ENCODE measurements around the gene MAFG. TPM values are rescaled to one million over a fixed set of nuclear protein-coding genes. Genes with fewer than 3 reads are reported as not detected.
A peak's percentile ranks its signal among the peaks of the same experiment; 100 is the strongest.

Gene MAFG
- total and polyA plus RNA-seq, 2 of the 13 experiments (the other 11 are each of a cell fraction or from before 2014, with no cell fraction given) = 14.5 to 20.0 TPM

- H4K20me1 ChIP-seq (ENCODE audit: insufficient read depth, low read length) = peaks cover 21% of the 10 kb centered on the region
- intact Hi-C loops (cut with micrococcal nuclease; ENCODE audit: unreplicated experiment) = loop anchor here (2.0 kb wide), 1 partner anchor 34 kb away; no protein-coding TSS in a partner anchor
- peak overlapping the region; percentile 99 for H3K9ac ChIP-seq (ENCODE audit: insufficient read depth, low read depth, low read length)
- H3K4me2 ChIP-seq (ENCODE audit: low read depth, low read length) = peak overlapping the region; percentile 99
- in situ Hi-C loops (cut with HindIII; ENCODE audit: extremely low pct_ligation_motif_present, low pct_unique_long_range_greater_than_20kb) = no loop called here
- peak overlapping the region; percentile 86 for H3K27ac ChIP-seq (ENCODE audit: extremely low read length, insufficient read depth, low read length)
- H3K4me1 ChIP-seq (ENCODE audit: insufficient read depth, low read length) = peaks cover 71% of the 10 kb centered on the region
- no peaks in the 10 kb centered on the region for H3K9me3 ChIP-seq (ENCODE audit: low read length)
- under 1% methylated on average over 21 of the region's 98 CpGs for WGBS (ENCODE audit: low lambda C conversion rate)
- H3K79me2 ChIP-seq (ENCODE audit: insufficient read depth, low read length) = peaks cover 63% of the 10 kb centered on the region
- no TSS peak for BruUV-seq (replicated peaks)
- ChIA-PET CTCF (ENCODE audit: low intra/inter-chr PET ratio, low total read pairs) (interaction anchor here (1.0 to 4.7 kb wide), 9 partner anchors 9 to 60 kb away, joined by 4 to 181 read pairs (median 25); partner anchors contain the start of genes ASPSCR1, CENPX and LRRC45), POLR2A (interaction anchor here (1.2 to 7.0 kb wide), 13 partner anchors 7 to 77 kb away, joined by 4 to 406 read pairs (median 17); partner anchors contain the start of genes ASPSCR1, CENPX, DCXR and LRRC45)
- DNase-seq (ENCODE audit: low spot score) (no peak), ATAC-seq (peak; percentile 1; the same call in 1 of the 3 replicates), FAIRE-seq (no peak)
- peaks cover 25 to 38% of the 10 kb centered on the region in 2 experiments for H3K36me3 ChIP-seq (replicated peaks in 1 of 2; ENCODE audit: control insufficient read depth in 1 of 2, insufficient read depth in 2 of 2, low read length in 2 of 2)
- peak overlapping the region; percentile 95 to 97 (median 96) for H3K4me3 ChIP-seq (replicated peaks in 1 of 3; ENCODE audit: insufficient read depth in 1 of 3, low read depth in 2 of 3, low read length in 3 of 3)
- H3K27me3 ChIP-seq (ENCODE audit: control insufficient read depth in 1 of 2, insufficient read depth in 2 of 2, low read length in 2 of 2) = no peaks in the 10 kb centered on the region; a peak in 1 of 5 replicates
- H2AFZ ChIP-seq (ENCODE audit: low read length) = no peak overlapping the region
- TF ChIP-seq NFRKB (IDR thresholded peaks at IDR 0.05) = no peak
- peak; percentile 48; the same call in 1 of the 2 replicates for TF ChIP-seq ZNF782 (CRISPR knock-in tag; IDR thresholded peaks at IDR 0.05; ENCODE audit: borderline replicate concordance)
- no peak for TF ChIP-seq SIX4 (CRISPR knock-in tag; IDR thresholded peaks at IDR 0.05)
- peak; percentile 80 for TF ChIP-seq RBM22 (optimal IDR thresholded peaks at IDR 0.05; ENCODE audit: low read length)
- peak; percentile 0 for TF ChIP-seq SRSF1 (optimal IDR thresholded peaks at IDR 0.05; ENCODE audit: low read depth, low read length)
- TF ChIP-seq CSRNP1 (CRISPR knock-in tag; IDR thresholded peaks at IDR 0.05) = peak; percentile 75; the same call in 1 of the 2 replicates
- peak; percentile 66; the same call in 1 of the 2 replicates for TF ChIP-seq ZNF841 (CRISPR knock-in tag; IDR thresholded peaks at IDR 0.05; ENCODE audit: borderline replicate concordance)
- TF ChIP-seq GABPB1 (CRISPR knock-in tag; IDR thresholded peaks at IDR 0.05) = peak; percentile 40; the same call in 1 of the 2 replicates
- TF ChIP-seq, protein P1, sequence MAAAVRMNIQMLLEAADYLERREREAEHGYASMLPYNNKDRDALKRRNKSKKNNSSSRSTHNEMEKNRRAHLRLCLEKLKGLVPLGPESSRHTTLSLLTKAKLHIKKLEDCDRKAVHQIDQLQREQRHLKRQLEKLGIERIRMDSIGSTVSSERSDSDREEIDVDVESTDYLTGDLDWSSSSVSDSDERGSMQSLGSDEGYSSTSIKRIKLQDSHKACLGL (CRISPR knock-in tag; IDR thresholded peaks at IDR 0.05) = peak; percentile 47; the same call in 1 of the 2 replicates
- TF ChIP-seq PHF8 (CRISPR knock-in tag; IDR thresholded peaks at IDR 0.05) = peak; percentile 28; the same call in 1 of the 2 replicates
- peak; percentile 78; the same call in 1 of the 2 replicates for TF ChIP-seq ZNF318 (CRISPR knock-in tag; IDR thresholded peaks at IDR 0.05)
- no peak for TF ChIP-seq YEATS2 (CRISPR knock-in tag; IDR thresholded peaks at IDR 0.05; ENCODE audit: borderline replicate concordance)
Measured at GRCh38 chr17:81960130-81960958, 32.8 kb upstream of the MAFG start.

All from HepG2 (cell line).